HUES6 (cell line): ENCODE measurements around the gene KCNJ10.

ENCODE experiments used
- H3K27ac ChIP-seq: 2 replicates; pipeline ENCODE4 v1.7.0; 2013; ENCODE audit warnings: low read depth, mild to moderate bottlenecking, low read length, inconsistent platforms
- H3K27me3 ChIP-seq: 2 replicates; pipeline ENCODE4 v1.6.1; 2013; ENCODE audit warnings: low read length; ENCODE audit not compliant: control insufficient read depth, insufficient read depth
- H3K36me3 ChIP-seq: 2 replicates; pipeline ENCODE4 v1.6.1; 2013; ENCODE audit warnings: low read length; ENCODE audit not compliant: control insufficient read depth, insufficient read depth
- H3K4me1 ChIP-seq: 2 replicates; pipeline ENCODE4 v1.6.1; 2013; ENCODE audit warnings: low read length; ENCODE audit not compliant: control insufficient read depth, insufficient read depth
- H3K4me3 ChIP-seq: 2 replicates; pipeline ENCODE4 v1.5.1; 2013; ENCODE audit warnings: low read depth, low read length
- H3K9ac ChIP-seq: one replicate; pipeline ENCODE4 v1.6.1; 2013; ENCODE audit warnings: mild to moderate bottlenecking, low read length
- H3K9me3 ChIP-seq: 2 replicates; pipeline ENCODE4 v1.6.1; 2013; ENCODE audit warnings: low read depth, low read length; ENCODE audit not compliant: control insufficient read depth, insufficient read depth

Gene KCNJ10

DNA sequence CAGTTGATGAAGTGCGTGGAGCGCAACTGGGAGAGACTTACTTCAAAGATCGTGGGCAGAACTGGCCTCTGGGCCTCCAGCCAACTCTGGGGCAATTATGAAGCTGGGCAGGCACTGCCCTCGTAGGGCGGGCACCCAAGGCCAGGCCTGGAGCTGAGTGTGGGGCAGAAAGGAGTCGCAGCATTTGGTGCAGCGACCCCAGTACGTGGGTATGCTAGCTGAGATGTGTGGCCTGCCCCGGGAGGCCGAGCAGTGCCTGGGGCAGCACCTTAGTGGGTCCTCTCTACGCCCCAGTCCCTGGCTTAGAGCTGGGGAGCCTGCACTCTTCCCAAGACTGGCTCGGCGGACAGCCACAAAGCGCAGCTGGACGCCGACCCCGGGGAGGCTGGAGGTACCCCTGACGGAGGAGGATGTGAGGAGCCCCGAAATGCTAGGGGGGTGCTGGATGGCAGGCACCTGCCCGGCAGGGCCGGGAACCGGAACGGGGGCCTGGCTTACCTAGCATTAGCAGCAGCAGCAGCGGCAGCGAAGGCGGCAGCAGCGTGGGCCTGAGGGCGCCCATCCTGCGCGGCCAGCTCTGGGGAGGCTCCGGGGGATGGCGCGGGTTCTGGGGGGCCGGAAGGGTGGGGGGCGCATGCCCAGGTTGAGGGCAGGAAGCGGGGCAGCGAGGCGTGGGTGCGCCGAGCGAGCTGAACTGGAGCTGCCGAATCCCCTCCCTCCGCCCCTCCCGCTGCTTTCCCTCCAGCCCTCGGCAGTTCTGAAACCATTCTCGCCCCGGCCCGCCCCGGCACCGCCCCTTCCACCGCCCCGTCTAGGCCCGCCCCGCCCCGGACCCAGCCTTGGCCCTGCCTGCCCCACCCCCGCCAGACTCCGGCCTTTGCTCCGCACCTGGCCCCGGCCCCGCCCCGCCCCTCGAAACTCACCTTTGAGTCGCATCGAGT, 28.2 kb upstream of the KCNJ10 start, which contains the start of gene IGSF8:
TSS of gene IGSF8 (minus strand) at position 709 of the 941 bp plus-strand sequence. CDS start at position 562, 147 bp downstream.
- Histone ChIP-seq H3K27ac (no peak within 1 kb of the TSS), H3K9me3 (no peaks in the 10 kb centered on the region), H3K4me1 (peaks cover 55% of the 10 kb centered on the region), H3K36me3 (peaks cover 18% of the 10 kb centered on the region), H3K27me3 (no peaks in the 10 kb centered on the region), H3K9ac (peak within 1 kb of the TSS; percentile 58), H3K4me3 (peak within 1 kb of the TSS; percentile 78)

DNA sequence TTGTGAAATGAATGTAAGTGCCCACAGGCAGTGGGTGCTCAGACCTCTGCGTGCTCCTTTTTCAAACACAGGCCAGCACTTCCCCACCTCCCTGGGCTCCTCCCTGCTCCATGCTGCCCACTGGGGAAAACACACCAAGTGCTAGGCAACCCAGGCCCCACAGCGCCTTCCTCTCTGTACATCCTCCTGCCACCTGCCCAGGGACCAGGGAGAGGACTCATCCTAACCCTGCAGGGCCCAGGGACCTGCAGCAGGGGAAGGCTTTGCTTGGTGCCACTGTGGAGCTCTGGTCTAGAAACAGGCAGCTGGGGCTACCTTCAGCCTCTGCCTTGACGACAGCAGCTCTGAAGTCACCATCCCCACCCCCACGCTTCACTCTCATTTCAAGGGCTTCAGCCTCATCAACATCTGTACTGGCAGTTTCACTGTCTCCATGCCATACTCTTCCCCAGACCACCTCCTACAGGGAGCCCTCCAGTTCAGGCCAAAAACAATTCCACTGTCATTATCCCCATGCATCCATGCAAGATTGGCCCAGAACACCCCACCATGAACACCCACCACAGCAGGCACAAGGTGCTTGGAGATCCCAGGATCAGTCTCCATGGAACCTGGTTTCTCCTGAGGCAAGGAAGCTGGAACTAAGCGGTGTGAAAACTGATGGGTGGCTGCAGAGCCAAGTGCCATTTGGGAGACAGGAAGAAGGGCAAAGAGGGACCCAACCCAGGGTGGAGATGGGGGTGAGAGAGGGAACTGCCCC, 27.4 kb upstream of the KCNJ10 start:
- H3K36me3 ChIP-seq, result peaks cover 26% of the 10 kb centered on the region
- peak overlapping the region; percentile 55 for H3K9ac ChIP-seq
- H3K4me1 ChIP-seq, result peaks cover 46% of the 10 kb centered on the region
- no peaks in the 10 kb centered on the region for H3K27me3 ChIP-seq
- H3K9me3 ChIP-seq, result no peaks in the 10 kb centered on the region
- no peak overlapping the region for H3K27ac ChIP-seq
- peak overlapping the region; percentile 78 for H3K4me3 ChIP-seq

DNA sequence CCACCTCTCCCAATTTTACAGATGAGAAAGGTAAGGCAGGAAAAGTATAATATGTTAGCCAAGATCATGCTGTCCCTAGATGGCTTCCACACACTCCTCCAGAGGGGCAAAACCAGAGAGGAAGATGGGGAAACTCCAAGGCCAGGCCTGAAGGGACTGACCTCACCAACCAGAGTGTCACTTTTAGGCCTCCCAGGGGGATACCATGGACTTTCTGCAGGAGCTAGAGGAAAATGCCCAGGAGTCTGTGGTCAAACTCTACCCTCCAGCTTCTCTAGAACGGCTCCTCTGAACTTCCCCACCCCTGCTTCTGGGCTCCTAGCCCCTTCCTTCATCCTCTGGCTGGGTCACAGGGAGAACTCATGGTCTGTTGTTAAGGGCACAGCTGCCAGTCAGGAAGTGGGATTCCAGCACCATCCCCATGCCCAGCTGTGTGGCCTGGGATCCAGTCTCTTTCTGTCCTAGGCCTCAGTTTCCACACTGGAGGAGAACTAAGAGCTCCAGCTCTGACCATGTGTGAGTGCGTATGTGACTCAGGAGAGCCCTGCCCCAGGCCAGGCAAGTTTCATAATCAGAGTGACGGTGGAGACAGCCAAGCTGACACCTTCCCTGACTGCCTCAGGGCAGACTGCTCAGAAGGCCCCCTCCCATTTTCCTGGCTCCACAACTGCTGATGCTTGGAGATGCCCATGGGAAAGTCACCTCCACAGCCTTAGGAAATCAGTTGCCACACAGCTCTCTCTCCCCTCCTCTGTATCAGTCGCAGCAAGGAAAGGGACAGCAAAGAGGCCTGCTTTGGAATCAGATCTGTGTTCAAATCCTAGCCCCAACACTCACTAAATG, 26.5 kb upstream of the KCNJ10 start:
- no peaks in the 10 kb centered on the region for H3K27me3 ChIP-seq
- H3K36me3 ChIP-seq, result peaks cover 34% of the 10 kb centered on the region
- peak overlapping the region; percentile 78 for H3K4me3 ChIP-seq
- H3K9ac ChIP-seq, result peak overlapping the region; percentile 55
- H3K4me1 ChIP-seq, result peaks cover 41% of the 10 kb centered on the region
- no peaks in the 10 kb centered on the region for H3K9me3 ChIP-seq
- peak overlapping the region; percentile 27 for H3K27ac ChIP-seq

DNA sequence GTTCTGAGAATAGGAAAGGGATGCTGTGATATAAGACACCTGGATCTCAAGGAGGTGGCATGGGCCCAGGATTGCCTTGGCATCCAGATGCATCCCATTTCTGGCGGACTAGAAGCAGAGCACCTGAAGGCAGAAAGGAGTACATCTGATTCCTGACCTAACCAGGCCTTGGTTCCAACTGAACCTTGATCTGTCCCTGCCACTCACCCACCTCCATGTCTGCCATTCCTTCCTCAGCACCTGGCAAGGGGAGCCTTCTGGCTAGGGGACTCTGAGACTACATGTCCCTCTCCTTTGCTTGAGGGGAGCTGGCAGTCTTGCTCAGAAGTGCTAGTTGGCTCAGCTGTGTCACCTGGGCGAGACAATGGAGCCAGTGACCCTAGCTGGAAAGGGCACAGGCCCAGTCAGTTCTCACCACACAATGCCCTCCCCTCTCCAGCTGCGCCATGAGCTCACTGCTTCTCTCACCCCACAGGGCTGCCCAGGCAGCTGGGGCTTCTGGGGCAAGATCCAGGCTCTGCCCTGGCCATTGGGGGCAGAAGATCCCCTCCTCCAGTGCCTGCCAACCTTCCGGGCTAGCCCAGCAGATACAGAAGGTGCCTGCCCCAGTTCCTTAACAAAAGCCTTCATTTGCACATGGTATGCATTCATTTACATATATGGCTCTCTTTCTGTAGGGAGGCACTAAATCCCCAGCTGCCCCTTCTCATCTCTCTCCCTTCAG, 25.6 kb upstream of the KCNJ10 start:
- Histone ChIP-seq H3K36me3 (peaks cover 37% of the 10 kb centered on the region), H3K27me3 (no peaks in the 10 kb centered on the region), H3K9me3 (no peaks in the 10 kb centered on the region), H3K4me1 (peaks cover 36% of the 10 kb centered on the region), H3K9ac (peak overlapping the region; percentile 36), H3K27ac (peak overlapping the region; percentile 87), H3K4me3 (peak overlapping the region; percentile 78)

DNA sequence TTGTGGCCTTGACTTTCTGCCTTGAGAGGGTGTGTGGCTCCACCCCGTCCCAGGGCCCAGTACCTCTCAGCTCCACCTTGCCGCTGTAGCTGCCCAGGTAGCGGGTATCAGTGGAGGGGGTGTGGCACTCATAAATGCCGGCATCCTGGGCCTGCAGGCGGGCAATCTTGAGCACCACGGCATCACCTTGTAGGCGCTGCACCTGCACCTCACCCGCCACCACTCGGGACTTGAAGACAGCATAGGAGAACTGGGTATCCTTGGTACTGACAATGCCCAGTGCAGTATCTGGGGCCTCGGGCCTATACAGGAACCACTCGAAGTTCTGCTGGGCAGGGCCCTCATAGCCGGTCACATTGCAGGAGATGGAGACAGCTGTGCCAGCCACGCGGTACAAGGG, 24.8 kb upstream of the KCNJ10 start:
- no peak overlapping the region for H3K27ac ChIP-seq
- peaks cover 37% of the 10 kb centered on the region for H3K36me3 ChIP-seq
- peaks cover 36% of the 10 kb centered on the region for H3K4me1 ChIP-seq

DNA sequence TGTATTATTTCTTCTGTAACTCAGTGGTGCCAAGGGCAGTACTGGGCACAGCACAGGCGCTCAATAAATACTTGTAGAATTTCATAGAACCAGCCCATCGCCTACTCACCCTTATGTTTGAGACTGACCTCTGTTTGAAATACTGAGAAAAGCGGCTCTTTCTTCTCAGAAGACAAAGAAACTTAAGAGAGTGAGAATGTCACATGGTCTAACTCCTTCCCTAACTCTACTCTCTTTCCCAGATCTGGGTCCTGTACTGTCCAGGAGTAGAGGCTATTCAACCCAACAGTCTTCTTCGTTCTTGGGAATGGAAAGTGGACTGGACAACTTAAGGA, 24.3 kb upstream of the KCNJ10 start:
- Histone ChIP-seq H3K4me1 (peaks cover 34% of the 10 kb centered on the region), H3K27ac (no peak overlapping the region), H3K4me3 (no peak overlapping the region), H3K27me3 (no peaks in the 10 kb centered on the region), H3K36me3 (peaks cover 37% of the 10 kb centered on the region), H3K9me3 (no peaks in the 10 kb centered on the region), H3K9ac (no peak overlapping the region)

More for the DNA sequence above, 24.8 kb upstream of the KCNJ10 start:
- H3K9me3 ChIP-seq, result no peaks in the 10 kb centered on the region
- H3K4me3 ChIP-seq, result no peak overlapping the region
- no peaks in the 10 kb centered on the region for H3K27me3 ChIP-seq
- H3K9ac ChIP-seq, result no peak overlapping the region

DNA sequence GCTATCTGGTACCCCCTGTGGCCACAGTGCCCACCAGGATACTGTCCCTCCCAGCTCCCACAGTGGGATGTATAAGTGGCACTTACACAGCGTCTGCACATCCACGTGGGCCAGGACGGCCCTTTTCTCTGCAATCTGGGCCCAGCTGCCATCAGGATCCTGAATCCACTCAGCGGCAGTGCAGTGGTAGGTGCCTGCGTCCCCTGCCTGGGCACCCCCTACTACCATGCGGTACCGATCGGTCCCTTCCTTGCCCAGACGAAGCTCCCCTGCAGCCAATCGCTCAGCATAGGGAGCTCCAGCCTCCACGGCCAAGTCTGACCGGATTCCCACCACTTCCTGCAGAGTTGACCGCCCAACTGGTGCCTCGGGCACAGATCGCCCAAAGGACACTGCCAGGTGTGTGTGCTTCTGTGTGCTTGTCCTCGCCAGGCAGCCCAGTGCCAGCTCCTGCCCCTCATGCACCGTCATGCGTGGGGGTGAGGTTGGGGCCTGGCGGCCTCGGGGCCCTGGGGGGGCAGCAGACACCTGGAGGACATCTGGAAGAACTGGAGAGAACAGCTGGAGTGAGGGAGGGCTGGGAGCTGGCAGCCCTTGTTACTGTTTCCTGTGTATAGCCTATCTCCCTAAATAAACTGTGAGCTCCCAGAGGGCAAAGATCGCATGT, 23.8 kb upstream of the KCNJ10 start:
- peaks cover 31% of the 10 kb centered on the region for H3K4me1 ChIP-seq
- no peak overlapping the region for H3K27ac ChIP-seq
- H3K4me3 ChIP-seq, result no peak overlapping the region
- H3K9ac ChIP-seq, result no peak overlapping the region
- H3K36me3 ChIP-seq, result peaks cover 37% of the 10 kb centered on the region
- H3K27me3 ChIP-seq, result no peaks in the 10 kb centered on the region
- H3K9me3 ChIP-seq, result no peaks in the 10 kb centered on the region

DNA sequence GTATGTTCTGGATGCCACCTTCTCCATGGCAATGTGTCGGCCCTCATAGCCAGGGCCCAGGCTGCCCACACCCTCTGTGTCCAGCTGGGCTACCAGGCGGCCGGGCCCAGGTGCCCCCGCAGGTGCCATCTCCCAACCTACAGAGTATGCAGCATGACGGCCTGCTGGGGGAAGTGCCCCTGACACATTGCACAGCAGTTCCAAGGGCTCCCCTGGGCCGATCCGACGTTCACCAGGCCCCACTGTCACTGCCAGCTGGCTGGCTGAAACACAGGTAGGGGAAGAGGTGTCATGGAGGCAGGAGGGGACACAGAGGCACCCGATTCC, 23.1 kb upstream of the KCNJ10 start:
- peaks cover 37% of the 10 kb centered on the region for H3K36me3 ChIP-seq
- no peak overlapping the region for H3K27ac ChIP-seq
- no peaks in the 10 kb centered on the region for H3K27me3 ChIP-seq
- H3K4me3 ChIP-seq, result no peak overlapping the region
- H3K9ac ChIP-seq, result no peak overlapping the region
- no peaks in the 10 kb centered on the region for H3K9me3 ChIP-seq
- H3K4me1 ChIP-seq, result peaks cover 31% of the 10 kb centered on the region

DNA sequence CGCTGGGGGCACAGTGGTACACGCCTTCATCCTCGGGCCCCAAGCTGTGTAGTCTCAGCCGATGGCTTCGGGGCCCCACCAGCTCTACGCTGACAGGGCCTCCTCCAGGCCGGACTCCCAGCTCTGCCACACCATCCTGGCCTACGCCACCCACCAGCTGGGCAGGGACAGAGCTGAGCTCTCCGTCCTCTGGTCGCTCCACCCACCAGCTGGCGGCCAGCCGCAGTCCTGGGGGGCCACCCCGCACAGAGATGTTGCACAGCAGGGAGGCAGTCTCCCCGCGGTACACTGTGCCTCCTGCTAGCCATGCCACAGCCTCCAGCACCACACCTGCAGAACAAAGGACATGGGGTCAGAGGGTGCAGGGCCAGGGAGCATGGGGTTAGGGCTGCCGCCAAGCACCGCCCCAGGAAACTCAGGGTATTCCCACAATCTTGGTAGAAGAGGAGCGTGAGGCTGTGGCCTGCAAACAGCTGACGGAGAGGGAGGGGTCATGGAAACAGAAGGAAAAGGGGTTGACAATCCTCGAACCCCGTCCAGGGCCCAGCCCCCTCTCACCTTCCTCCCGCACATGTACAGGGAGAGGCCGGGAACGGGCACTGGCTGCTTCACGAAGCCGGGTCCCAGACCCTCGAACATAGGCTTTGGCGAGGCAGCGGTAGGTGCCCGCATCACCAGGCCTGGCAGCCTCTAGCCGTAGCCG, 22.6 kb upstream of the KCNJ10 start:
- Histone ChIP-seq H3K36me3 (peaks cover 37% of the 10 kb centered on the region), H3K9ac (no peak overlapping the region)

More for the DNA sequence above, 22.6 kb upstream of the KCNJ10 start:
- no peak overlapping the region for H3K27ac ChIP-seq
- peaks cover 27% of the 10 kb centered on the region for H3K4me1 ChIP-seq
- H3K4me3 ChIP-seq, result no peak overlapping the region
- H3K27me3 ChIP-seq, result no peaks in the 10 kb centered on the region
- no peaks in the 10 kb centered on the region for H3K9me3 ChIP-seq
